GM20431 (cell line): ENCODE data around the gene ZNF155.
"Not testable (repeated sequence)": the region's sequence is repeated elsewhere in the genome, so short reads cannot be mapped to it uniquely, and the experiment has no call there.

Experiments
- in situ Hi-C: fragments of 300-500 bp; cut with MseI, MboI; formaldehyde crosslinking; loops from one replicate; pipeline ENCODE4 v1.15.0; 2020; ENCODE audit warnings: low sequenced_read_pairs; ENCODE audit not compliant: unreplicated experiment

The ZNF155 gene

GRCh38 chr19:43983912-43984686 is at the start of gene ZNF155:
Gene ZNF155 (plus strand): TSS chr19:43984188. CDS start chr19:43988544, 4,356 bp downstream.
- in situ Hi-C loops = no loop called here

GRCh38 chr19:43934985-43935708 is 48.8 kb upstream of the ZNF155 start, which contains the start of gene ZNF45:
Gene ZNF45 (minus strand): TSS chr19:43935282. CDS start chr19:43922185, 13,097 bp downstream.
- in situ Hi-C loops = no loop called here

GRCh38 chr19:43936188-43936587 is 47.8 kb upstream of the ZNF155 start:
- in situ Hi-C loops = no loop called here

DNA sequence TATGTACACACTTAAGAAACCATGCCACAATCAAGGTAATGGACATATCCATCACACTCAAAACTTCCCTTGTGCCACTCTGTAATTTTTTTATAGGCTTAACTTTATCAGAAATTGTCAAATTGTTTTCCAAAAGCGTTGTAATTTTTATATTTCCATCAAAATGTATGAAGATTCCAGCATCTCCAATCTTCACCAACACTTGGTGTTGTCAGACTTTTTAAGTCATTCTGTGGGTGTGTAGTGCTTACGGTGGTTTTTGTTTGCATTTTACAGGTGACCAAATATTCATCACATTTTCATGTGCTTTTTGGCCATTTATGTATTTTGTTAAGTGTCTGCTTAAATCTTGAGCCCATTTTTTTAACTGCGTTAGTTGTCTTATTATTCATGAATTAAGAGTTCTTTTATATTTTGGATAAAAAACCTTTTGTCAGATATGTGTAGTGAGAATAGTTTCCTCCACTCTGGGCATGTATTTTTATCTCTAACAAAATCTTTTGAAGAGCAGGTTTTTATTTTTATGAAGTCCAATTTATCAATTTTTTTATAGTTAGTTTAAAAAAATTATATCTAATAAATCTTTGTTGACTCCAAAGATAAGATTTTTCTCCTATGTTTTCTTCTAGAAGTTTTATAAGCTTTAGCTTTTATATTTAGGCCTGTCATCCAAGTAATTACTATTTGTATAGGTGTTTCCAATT is 44.3 kb upstream of the ZNF155 start:
- in situ Hi-C loops = no loop called here

DNA sequence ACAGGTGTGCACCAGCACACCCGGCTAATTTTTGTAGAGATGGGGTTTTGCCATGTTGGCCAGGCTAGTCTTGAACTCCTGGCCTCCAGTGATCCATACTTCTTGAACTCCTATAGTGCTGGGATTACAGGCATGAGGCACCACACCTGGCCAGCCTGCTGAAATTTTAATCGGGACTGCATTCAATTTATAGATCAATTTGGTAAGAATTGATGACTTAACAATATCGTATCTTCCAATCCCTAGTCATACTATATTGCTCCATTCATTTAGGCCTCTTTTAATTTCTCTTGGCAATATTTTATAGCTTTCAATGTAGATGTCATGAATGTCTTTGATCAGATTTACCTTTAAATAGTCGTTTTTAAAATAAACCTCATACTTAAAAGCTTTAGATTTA is 43.3 kb upstream of the ZNF155 start:
- in situ Hi-C loops = no loop called here

DNA sequence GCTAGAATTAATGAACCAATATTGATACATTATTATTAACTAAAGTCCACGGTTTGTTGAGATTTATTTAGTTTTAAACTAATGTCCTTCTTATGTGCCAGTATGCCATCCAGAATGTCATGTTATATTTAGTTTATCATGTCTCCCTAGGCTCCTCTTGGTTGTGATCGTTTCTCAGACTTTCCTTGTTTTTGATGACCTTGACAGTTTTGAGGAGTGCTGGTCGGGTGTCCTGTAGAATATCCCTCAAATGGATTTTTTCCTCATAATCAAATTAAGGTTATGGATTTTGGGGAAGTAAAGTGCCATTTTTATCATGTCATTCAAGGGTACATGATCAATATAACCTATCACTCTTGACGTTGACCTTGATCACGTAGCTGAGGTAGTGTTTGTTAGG is 42.8 kb upstream of the ZNF155 start:
- in situ Hi-C loops = no loop called here

DNA sequence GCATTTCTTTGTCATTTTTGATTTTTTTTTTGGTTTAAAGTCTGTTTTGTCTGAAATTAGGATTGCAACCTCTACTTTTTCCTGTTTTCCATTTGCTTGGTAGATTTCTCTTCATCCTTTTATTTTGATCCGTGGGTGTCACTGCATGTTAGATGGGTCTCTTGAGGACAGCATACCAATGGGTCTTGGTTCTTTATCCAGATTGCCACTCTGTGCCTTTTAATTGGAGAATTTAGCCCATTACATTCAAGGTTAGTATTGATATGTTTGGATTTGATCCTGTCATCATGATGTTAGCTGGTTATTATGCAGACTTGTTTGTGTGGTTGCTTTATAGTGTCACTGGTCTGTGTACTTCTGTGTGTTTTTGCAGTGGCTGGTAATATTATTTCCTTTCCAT is 36.6 kb upstream of the ZNF155 start:
- in situ Hi-C loops = not testable (repeated sequence)

DNA sequence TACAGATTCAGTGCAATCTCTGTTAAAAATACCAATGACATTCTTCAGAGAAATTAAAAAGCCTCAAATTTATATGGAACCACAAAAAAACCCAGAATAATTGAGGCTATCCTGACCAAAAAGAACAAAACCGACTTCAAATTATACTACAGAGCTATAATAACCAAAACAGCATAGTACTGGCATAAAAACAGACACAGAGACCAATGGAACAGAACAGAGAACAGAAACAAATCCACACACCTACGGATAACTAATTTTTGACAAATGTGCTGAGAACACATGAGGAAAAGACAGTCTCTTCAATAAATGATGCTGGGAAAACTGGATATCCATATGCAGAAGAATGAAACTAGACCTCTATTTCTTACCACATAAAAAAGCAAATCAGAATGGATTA is 34.2 kb upstream of the ZNF155 start:
- in situ Hi-C loops = not testable (repeated sequence)

DNA sequence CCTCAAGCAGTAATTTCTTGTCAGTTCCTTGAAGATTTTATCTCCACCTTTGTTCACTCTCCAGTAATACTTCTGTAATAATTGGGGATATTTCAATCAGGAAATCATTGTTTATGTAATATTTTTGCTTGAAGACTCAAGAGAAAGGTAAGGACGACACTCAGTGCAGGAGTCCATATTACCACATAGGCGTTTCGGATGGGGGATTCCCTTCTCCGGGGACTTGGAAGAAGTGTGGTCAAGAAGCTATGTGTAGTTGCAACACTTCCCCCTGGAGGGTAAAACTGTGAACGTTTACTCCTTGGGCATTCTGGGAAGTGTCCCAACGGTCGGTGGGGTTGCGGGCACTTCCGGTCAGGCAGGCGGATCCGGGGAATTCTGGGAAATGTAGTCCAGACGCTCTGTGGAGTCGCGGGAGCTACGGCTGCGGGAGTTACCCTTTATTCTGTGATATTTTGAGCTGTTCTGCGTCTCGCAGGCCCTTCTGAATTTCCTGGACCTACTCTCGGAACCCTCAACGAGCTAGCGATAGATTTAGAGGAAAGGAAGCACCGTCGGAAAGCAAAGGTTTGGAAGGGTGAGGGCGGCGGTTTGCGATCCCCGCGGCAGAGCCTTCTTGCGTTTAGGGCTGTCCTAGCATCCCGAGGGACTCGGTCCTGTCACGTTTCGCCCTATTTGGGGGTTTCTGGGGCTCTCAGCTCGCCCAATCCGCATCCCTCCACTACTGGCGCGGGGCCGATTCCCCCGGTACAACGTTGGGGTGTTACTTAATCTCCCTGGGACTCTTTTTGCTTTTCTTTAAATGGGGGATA is 32.9 kb upstream of the ZNF155 start, which contains the start of gene ZNF221:
Gene ZNF221 (plus strand): TSS at position 395 of the 812 bp plus-strand sequence. CDS start 11,499 bp downstream, outside the sequence.
- in situ Hi-C loops = no loop called here

DNA sequence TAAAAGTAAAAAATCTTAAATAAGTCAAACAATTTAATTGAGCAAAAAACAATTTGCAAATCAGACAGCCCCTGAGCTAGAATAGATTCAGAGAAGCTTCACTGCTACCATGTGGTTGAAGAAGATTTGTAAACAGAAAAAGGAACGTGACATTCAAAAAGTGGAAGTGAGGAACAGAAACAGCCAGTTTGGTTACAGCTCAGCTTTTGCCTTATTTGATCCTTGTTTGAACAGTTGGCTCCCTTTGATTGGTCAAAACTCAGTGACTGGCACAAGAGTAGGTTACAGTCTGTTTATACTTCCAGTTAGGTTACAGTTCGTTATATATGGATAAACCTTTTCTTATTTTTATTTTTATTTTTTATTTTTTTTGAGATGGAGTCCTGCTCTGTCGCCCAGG is 27.2 kb upstream of the ZNF155 start:
- in situ Hi-C loops = no loop called here

DNA sequence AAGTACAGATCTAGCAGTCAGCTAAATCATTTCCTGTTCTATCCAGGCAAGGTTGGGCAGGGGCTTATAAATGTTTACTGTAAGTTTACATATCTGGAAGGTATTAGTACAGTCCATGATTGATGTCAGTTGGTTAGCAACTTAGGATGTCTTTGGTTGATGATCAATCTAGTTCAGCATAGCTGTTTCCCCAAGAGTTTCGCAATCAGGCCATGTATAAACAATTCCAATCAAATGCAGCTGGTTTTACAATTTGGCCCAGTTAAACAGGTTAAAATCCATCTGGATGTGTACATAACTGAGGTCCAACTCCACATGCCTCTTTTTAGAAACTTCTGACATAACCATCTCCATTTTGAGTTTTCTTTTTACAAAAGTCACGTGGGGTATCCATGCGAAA is 26.1 kb upstream of the ZNF155 start:
- in situ Hi-C loops = no loop called here

DNA sequence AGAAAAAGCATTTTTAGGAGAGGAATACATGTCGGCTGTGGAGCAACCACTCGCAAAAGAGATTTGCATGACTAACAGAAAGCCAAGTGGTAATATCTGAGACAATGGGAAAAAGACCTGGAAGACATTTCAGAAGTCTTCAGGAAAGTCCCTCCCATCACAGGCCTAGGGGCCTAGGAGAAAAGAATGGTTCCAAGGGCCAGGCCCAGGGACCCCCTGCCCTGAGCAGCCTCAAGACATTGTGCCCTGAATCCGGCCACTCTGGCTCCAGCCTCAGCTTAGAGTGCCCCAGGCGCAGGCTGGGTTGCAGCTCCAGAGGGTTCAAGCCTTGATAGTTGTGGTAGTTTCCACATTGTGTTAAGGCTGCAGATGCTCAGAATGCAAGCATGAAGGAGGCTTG is 23.6 kb upstream of the ZNF155 start:
- in situ Hi-C loops = no loop called here

DNA sequence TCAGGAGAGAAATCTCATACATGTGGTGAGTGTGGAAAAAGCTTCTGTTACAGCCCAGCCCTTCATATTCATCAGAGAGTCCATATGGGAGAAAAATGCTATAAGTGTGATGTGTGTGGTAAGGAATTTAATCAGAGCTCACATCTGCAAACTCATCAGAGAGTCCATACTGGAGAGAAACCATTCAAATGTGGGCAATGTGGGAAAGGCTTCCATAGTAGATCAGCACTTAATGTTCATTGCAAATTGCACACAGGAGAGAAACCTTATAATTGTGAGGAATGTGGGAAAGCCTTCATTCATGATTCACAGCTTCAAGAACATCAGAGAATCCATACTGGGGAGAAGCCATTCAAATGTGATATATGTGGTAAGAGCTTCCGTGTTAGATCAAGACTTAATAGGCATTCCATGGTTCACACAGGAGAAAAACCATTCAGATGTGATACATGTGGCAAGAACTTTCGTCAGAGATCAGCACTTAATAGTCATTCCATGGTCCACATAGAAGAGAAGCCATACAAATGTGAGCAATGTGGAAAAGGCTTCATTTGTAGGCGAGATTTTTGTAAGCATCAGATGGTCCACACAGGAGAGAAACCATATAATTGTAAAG is 17.8 kb upstream of the ZNF155 start:
- in situ Hi-C loops = no loop called here

GRCh38 chr19:43976732-43977131 is 7.3 kb upstream of the ZNF155 start:
- in situ Hi-C loops = no loop called here

DNA sequence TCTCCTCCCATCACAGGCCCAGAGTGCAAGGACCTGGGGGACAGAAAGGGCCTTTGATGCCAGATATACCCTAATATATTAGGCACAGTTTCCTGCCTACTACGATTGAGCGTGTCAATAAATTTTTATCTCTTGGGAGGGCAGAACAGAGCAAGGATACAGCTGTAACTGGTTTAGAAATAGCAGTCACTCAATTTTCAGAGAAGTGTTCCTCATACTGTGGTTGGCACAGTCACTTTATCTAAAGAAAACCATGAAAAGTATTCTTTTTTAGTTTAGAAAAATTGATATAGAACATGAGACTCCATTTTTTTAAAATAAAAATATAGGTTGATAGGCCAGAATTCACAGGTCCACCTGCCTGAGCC is 460 bp upstream of the ZNF155 start:
- in situ Hi-C loops = no loop called here

GRCh38 chr19:43984687-43985000 is 656 bp downstream of the ZNF155 start:
- in situ Hi-C loops = no loop called here

GRCh38 chr19:43997631-43998290 is 13.8 kb downstream of the ZNF155 start:
- in situ Hi-C loops = no loop called here

- in situ Hi-C loops = no loop called here
These were observed 18.2 kb downstream of the ZNF155 start for GRCh38 chr19:44002212-44002565.
